Activated CD4-positive, alpha-beta T cell treated with anti-CD3 and anti-CD28 coated beads, Interleukin-2, amount 10 ng/mL, durations not matched to agents 24 days and 14 days (primary cell): ENCODE results near the gene KCNIP1. TPM values are rescaled to one million over a fixed set of nuclear protein-coding genes. Genes with fewer than 3 reads are reported as not detected.

Experiments
- DNase-seq: peaks from one replicate; pipeline ENCODE4 v3.0.0; 2022
- H3K27ac Mint-ChIP-seq: one replicate; pipeline ENCODE4 v1.8.0; 2022; ENCODE audit warnings: mild to moderate bottlenecking, mixed read lengths
- H3K27me3 Mint-ChIP-seq: one replicate; pipeline ENCODE4 v1.8.0; 2022; ENCODE audit warnings: mixed read lengths
- H3K36me3 Mint-ChIP-seq: one replicate; pipeline ENCODE4 v1.8.0; 2022; ENCODE audit warnings: low read depth, mild to moderate bottlenecking, mixed read lengths
- H3K4me1 Mint-ChIP-seq: one replicate; pipeline ENCODE4 v1.8.0; 2021; ENCODE audit warnings: mixed read lengths
- H3K4me3 Mint-ChIP-seq: one replicate; pipeline ENCODE4 v1.8.0; 2022; ENCODE audit warnings: mild to moderate bottlenecking, moderate library complexity, mixed read lengths
- H3K9me3 Mint-ChIP-seq: one replicate; pipeline ENCODE4 v1.8.0; 2021; ENCODE audit warnings: mixed read lengths
- intact Hi-C: fragments of 100-400 bp; cut with micrococcal nuclease; formaldehyde crosslinking; loops from one replicate; pipeline ENCODE4 v1.15.1; 2023
- total RNA-seq: library from RNA; stranded (reverse); gene quantifications from 2 replicates; pipeline ENCODE4 v1.2.3, GENCODE V29; 2022

KCNIP1 gene
- total RNA-seq, 1 donor from 2014 or later: not detected

- Mint-ChIP-seq H3K27ac (no peak overlapping the region), H3K36me3 (no peaks in the 10 kb centered on the region), H3K27me3 (peaks cover 20% of the 10 kb centered on the region), H3K9me3 (no peaks in the 10 kb centered on the region), H3K4me3 (no peak overlapping the region), H3K4me1 (no peaks in the 10 kb centered on the region)
- intact Hi-C loops: no loop called here
- no peak for DNase-seq
These were observed 14.6 kb upstream of the KCNIP1 start for GRCh38 chr5:170489199-170489598.

GRCh38 chr5:170490381-170490780, 13.4 kb upstream of the KCNIP1 start:
- no peaks in the 10 kb centered on the region for H3K9me3 Mint-ChIP-seq
- H3K36me3 Mint-ChIP-seq: no peaks in the 10 kb centered on the region
- H3K27ac Mint-ChIP-seq: no peak overlapping the region
- DNase-seq: no peak
- H3K4me3 Mint-ChIP-seq: no peak overlapping the region
- peaks cover 25% of the 10 kb centered on the region for H3K27me3 Mint-ChIP-seq
- no peaks in the 10 kb centered on the region for H3K4me1 Mint-ChIP-seq
- intact Hi-C loops: no loop called here

- Mint-ChIP-seq H3K36me3 (no peaks in the 10 kb centered on the region), H3K4me1 (no peaks in the 10 kb centered on the region), H3K9me3 (no peaks in the 10 kb centered on the region), H3K27me3 (peaks cover 30% of the 10 kb centered on the region), H3K27ac (no peak overlapping the region), H3K4me3 (no peak overlapping the region)
- no peak for DNase-seq
- intact Hi-C loops: no loop called here
These were observed 12.3 kb upstream of the KCNIP1 start for GRCh38 chr5:170491479-170491878.

GRCh38 chr5:170493028-170493820, 10.6 kb upstream of the KCNIP1 start:
- Mint-ChIP-seq H3K36me3 (no peaks in the 10 kb centered on the region), H3K4me3 (no peak overlapping the region), H3K27me3 (peaks cover 34% of the 10 kb centered on the region), H3K9me3 (no peaks in the 10 kb centered on the region), H3K27ac (no peak overlapping the region), H3K4me1 (no peaks in the 10 kb centered on the region)
- intact Hi-C loops: no loop called here
- DNase-seq: no peak

- intact Hi-C loops: no loop called here
- peaks cover 34% of the 10 kb centered on the region for H3K27me3 Mint-ChIP-seq
- no peaks in the 10 kb centered on the region for H3K9me3 Mint-ChIP-seq
- no peaks in the 10 kb centered on the region for H3K36me3 Mint-ChIP-seq
- H3K4me3 Mint-ChIP-seq: no peak overlapping the region
- H3K4me1 Mint-ChIP-seq: no peaks in the 10 kb centered on the region
- no peak for DNase-seq
- H3K27ac Mint-ChIP-seq: no peak overlapping the region
These were observed 9.8 kb upstream of the KCNIP1 start for GRCh38 chr5:170494041-170494440.

- Mint-ChIP-seq H3K27ac (no peak overlapping the region), H3K4me3 (no peak overlapping the region), H3K4me1 (no peaks in the 10 kb centered on the region), H3K9me3 (no peaks in the 10 kb centered on the region), H3K36me3 (no peaks in the 10 kb centered on the region), H3K27me3 (peaks cover 40% of the 10 kb centered on the region)
- DNase-seq: no peak
- intact Hi-C loops: no loop called here
These were observed 7.8 kb upstream of the KCNIP1 start for GRCh38 chr5:170495825-170496661.

- Mint-ChIP-seq H3K9me3 (no peaks in the 10 kb centered on the region), H3K27me3 (peaks cover 42% of the 10 kb centered on the region), H3K4me1 (no peaks in the 10 kb centered on the region), H3K27ac (no peak overlapping the region), H3K36me3 (no peaks in the 10 kb centered on the region), H3K4me3 (no peak overlapping the region)
- intact Hi-C loops: no loop called here
- no peak for DNase-seq
These were observed 7.2 kb upstream of the KCNIP1 start for GRCh38 chr5:170496662-170497028.

- no peaks in the 10 kb centered on the region for H3K9me3 Mint-ChIP-seq
- no peak overlapping the region for H3K4me3 Mint-ChIP-seq
- intact Hi-C loops: no loop called here
- no peak for DNase-seq
- no peaks in the 10 kb centered on the region for H3K36me3 Mint-ChIP-seq
- H3K27me3 Mint-ChIP-seq: peaks cover 43% of the 10 kb centered on the region
- H3K4me1 Mint-ChIP-seq: no peaks in the 10 kb centered on the region
- no peak overlapping the region for H3K27ac Mint-ChIP-seq
These were observed 6.3 kb upstream of the KCNIP1 start for GRCh38 chr5:170497311-170498038.

- Mint-ChIP-seq H3K4me1 (no peaks in the 10 kb centered on the region), H3K36me3 (no peaks in the 10 kb centered on the region), H3K27ac (no peak overlapping the region), H3K27me3 (peaks cover 49% of the 10 kb centered on the region), H3K4me3 (no peak overlapping the region), H3K9me3 (no peaks in the 10 kb centered on the region)
- intact Hi-C loops: no loop called here
- no peak for DNase-seq
These were observed 4.9 kb upstream of the KCNIP1 start for GRCh38 chr5:170498811-170499351.

GRCh38 chr5:170499621-170500020, 4.2 kb upstream of the KCNIP1 start:
- Mint-ChIP-seq H3K27me3 (peaks cover 46% of the 10 kb centered on the region), H3K36me3 (no peaks in the 10 kb centered on the region), H3K27ac (no peak overlapping the region), H3K9me3 (no peaks in the 10 kb centered on the region), H3K4me1 (no peaks in the 10 kb centered on the region), H3K4me3 (no peak overlapping the region)
- intact Hi-C loops: no loop called here
- DNase-seq: no peak

- DNase-seq: no peak
- no peaks in the 10 kb centered on the region for H3K36me3 Mint-ChIP-seq
- intact Hi-C loops: no loop called here
- H3K27ac Mint-ChIP-seq: no peak overlapping the region
- peaks cover 54% of the 10 kb centered on the region for H3K27me3 Mint-ChIP-seq
- H3K9me3 Mint-ChIP-seq: no peaks in the 10 kb centered on the region
- H3K4me3 Mint-ChIP-seq: no peak overlapping the region
- H3K4me1 Mint-ChIP-seq: no peaks in the 10 kb centered on the region
These were observed 2.5 kb upstream of the KCNIP1 start for GRCh38 chr5:170501361-170501760.

- no peaks in the 10 kb centered on the region for H3K36me3 Mint-ChIP-seq
- intact Hi-C loops: no loop called here
- DNase-seq: no peak
- H3K4me3 Mint-ChIP-seq: no peak overlapping the region
- H3K4me1 Mint-ChIP-seq: no peaks in the 10 kb centered on the region
- H3K27me3 Mint-ChIP-seq: peaks cover 48% of the 10 kb centered on the region
- no peaks in the 10 kb centered on the region for H3K9me3 Mint-ChIP-seq
- H3K27ac Mint-ChIP-seq: no peak overlapping the region
These were observed 1.9 kb upstream of the KCNIP1 start for GRCh38 chr5:170501931-170502330.

- H3K36me3 Mint-ChIP-seq: no peaks in the 10 kb centered on the region
- DNase-seq: no peak
- intact Hi-C loops: no loop called here
- no peaks in the 10 kb centered on the region for H3K9me3 Mint-ChIP-seq
- no peak overlapping the region for H3K4me3 Mint-ChIP-seq
- H3K4me1 Mint-ChIP-seq: no peaks in the 10 kb centered on the region
- H3K27ac Mint-ChIP-seq: no peak overlapping the region
- H3K27me3 Mint-ChIP-seq: peaks cover 40% of the 10 kb centered on the region
These were observed 921 bp downstream of the KCNIP1 start for GRCh38 chr5:170504616-170505266.
